ENCODE results near the gene ETDC.
"Not testable (repeated sequence)": the region's sequence is repeated elsewhere in the genome, so short reads cannot be mapped to it uniquely, and the experiment has no call there.

ETDC gene

DNA sequence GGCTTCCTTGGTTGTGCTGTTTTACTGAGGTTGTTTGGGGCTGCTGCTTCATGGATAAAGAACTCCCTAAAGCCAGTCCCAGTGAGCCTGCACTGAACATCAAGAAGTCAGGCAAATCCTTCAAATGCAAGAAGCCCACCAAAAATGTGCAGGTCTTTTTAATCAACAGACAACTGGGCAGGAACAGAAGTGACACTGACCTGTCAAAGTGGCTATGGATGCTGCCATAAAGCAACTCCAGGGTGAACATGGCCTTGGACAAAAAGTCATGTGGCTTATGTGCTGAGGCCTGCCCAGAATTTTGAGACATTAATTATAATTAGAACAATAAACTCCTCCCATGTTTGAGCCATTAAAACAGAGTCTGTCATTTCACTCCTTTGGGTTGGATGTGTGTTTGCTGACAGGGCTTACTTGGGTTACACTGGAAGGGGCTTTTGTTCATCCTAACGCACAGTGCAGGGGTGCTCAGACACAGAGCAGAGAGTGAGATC is at the start of gene ETDC:
Gene ETDC (plus strand): TSS at position 51 of the 494 bp plus-strand sequence. CDS start 0 bp downstream, at position 51.
- no peak for DNase-seq (ENCODE audit: low read depth in 1 of 2, low spot score in 1 of 2)

- not testable (repeated sequence) for DNase-seq (ENCODE audit: low read depth in 1 of 2, low spot score in 1 of 2)
Observed at GRCh38 chrX:135260976-135261375, 48.3 kb upstream of the ETDC start.

DNA sequence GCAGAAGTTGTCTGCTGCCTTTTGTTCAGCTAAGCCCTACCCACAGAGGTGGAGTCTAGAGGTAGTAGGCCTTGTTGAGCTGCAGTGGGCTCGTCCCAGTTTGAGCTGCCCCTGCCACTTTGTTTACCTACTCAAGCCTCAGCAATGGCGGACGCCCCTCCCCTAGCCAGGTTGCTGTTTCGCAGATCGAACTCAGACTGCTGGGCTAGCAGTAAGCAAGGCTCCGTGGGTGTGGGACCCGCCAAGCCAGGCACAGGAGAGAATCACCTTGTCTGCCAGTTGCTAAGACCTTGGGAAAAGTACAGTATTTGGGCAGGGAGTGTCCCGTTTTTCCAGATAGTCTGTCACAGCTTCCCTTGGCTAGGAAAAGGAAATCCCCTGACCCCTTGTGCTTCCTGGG is 45.9 kb upstream of the ETDC start:
- not testable (repeated sequence) for DNase-seq (ENCODE audit: low read depth in 1 of 2, low spot score in 1 of 2)

GRCh38 chrX:135264206-135264605 is 45.1 kb upstream of the ETDC start:
- DNase-seq (ENCODE audit: low read depth in 1 of 2, low spot score in 1 of 2) = no peak

DNA sequence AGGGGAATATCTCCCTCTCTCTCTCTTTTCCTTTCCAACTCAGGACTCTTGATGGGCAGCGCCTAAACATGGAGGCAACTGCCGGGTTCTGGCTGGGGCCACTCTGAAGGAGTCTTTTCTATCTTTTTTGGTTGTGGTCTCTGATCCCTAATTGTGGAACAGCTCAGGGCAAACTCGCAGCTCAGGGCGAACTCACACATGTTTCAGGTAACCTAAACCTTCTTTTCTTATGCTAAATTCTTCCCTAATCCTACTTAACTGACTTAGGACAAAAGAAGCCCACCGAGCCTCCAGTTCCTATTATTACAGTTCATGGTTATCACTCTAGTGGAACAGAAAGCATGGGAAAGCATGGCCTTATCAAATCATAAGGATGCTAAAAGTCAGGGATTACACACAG is 36.1 kb upstream of the ETDC start:
- DNase-seq (ENCODE audit: low read depth in 1 of 2, low spot score in 1 of 2) = no peak

DNA sequence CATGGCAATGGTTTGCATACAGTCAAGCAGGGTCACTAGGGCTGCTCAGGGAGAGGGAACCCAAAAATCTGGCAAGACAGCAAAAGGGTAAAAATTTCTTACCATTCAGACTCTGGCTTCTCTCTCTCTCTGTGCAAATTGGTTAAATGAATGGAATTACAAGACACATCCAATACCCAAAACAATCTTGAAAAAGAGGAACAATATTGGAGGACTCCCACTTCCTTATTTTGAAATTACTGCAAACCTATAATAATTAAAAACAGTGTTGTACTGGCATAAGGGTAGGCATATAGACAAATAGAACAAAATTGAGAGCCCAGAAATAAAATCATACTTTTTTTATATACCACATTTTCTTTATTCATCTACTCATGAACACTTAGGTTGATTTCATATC is 33.3 kb upstream of the ETDC start:
- DNase-seq (ENCODE audit: low read depth in 1 of 2, low spot score in 1 of 2) = no peak

GRCh38 chrX:135287266-135287823 is 21.9 kb upstream of the ETDC start:
- no peak for DNase-seq (ENCODE audit: low read depth in 1 of 2, low spot score in 1 of 2)

- peak; percentile 14 to 22 for DNase-seq (ENCODE audit: low read depth in 1 of 2, low spot score in 1 of 2)
Observed at GRCh38 chrX:135295238-135295943, 13.9 kb upstream of the ETDC start.

GRCh38 chrX:135295944-135296305 is 13.4 kb upstream of the ETDC start:
- no peak for DNase-seq (ENCODE audit: low read depth in 1 of 2, low spot score in 1 of 2)

DNA sequence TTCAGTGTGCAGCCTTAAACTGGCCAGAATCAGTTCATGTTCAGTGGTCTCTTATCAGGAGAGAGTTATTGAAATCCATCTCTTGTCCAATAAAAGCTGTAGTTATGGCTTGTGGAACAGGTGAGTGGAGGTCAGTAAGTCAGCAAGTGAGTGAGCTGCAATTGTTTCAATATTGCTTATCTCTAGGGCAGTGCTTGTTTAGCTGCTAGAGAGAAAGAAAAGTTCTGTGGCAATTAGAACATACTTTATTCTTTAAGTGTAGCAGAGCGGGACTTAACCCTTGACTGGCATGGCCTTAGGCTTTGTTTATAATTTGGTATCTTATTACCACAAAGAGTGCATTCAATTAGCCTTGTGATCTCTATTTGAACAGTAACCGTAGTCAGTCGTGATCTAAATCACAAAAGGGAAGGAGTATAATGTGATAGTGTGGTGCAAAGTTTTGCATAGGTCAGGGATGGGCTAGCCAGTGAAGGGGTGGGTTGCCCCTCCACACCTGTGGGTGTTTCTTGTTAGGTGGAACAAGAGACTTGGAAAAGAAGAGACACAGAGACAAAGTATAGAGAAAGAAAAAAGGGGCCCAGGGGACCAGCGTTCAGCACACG is 6.9 kb upstream of the ETDC start:
- DNase-seq (ENCODE audit: low read depth in 1 of 2, low spot score in 1 of 2) = no peak

- DNase-seq (ENCODE audit: low read depth in 1 of 2, low spot score in 1 of 2) = no peak
Observed at GRCh38 chrX:135304741-135305140, 4.5 kb upstream of the ETDC start.

- no peak for DNase-seq (ENCODE audit: low read depth in 1 of 2, low spot score in 1 of 2)
Observed at GRCh38 chrX:135307171-135307570, 2.1 kb upstream of the ETDC start.

DNA sequence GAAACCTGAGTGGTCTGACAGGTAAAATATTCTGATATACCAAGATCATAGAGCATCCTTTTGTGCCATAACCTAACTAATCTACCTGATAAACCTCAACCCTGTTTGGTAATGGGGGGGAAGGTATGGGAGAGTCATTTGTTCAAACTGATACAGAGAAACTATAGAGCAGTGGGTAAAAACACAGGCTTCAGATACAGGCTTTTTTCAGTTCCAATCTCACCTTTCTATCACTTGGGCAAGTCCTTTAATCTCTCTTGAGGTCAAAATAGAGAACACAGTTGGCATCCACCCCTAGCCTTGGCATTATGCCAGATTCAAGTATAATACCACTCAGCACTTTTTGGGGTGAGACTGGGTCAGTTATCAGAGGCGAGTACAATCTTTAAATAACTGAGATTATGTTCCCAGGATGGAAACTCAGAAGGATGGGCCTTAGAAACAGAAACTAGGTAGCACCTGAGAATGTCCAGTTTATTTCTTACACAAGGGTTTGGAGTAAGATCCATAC is 880 bp upstream of the ETDC start:
- DNase-seq (ENCODE audit: low read depth in 1 of 2, low spot score in 1 of 2) = no peak

GRCh38 chrX:135315864-135316263 is 6.6 kb downstream of the ETDC start:
- DNase-seq (ENCODE audit: low read depth in 1 of 2, low spot score in 1 of 2) = no peak

DNA sequence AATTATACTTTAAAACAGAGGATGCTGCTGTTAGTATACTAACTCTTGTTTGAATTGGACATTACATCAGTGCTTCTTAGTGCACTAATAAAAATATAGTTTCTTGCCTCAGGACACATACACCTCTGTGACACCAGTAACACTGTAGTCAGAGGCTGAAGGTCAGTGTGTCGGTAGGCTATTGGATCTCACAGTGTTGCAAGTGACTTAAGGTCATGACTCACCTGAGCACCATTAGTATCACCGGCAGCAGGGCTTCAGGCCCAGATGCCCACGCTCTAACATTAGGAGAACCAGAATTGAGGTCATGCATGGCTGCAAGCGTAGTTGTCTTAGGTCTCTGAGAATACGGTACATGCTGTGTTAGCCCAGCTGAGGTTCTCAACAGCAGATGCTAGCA is 15.2 kb downstream of the ETDC start:
- DNase-seq (ENCODE audit: low read depth in 1 of 2, low spot score in 1 of 2) = no peak

DNA sequence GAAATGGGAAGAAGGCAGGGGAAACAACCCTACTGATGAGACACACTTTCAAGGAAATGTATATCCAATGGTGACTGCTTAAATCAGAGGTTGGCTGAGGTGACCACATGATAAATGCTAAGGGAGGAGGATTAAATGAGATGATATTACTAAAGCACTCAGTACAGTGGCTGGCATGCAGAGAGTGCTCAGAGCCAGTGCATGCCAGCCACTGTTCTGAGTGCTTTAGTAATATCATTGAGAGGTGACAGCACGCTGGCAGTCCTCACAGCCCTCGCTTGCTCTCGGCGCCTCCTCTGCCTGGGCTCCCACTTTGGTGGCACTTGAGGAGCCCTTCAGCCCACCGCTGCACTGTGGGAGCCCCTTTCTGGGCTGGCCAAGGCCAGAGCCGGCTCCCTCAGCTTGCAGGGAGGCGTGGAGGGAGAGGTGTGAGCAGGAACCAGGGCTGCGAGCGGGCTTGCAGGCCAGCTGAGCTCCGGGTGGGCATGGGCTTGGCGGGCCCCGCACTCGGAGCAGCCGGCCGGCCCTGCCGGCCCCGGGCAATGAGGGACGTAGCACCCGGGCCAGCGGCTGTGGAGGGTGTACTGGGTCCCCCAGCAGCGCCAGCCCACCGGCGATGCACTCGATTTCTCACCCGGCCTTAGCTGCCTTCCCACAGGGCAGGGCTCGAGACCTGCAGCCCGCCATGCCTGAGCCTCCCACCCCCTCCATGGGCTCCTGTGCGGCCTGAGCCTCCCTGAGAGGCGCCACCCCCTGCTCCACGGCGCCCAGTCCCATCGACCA is 15.9 kb downstream of the ETDC start:
- not testable (repeated sequence) for DNase-seq (ENCODE audit: low read depth in 1 of 2, low spot score in 1 of 2)

DNA sequence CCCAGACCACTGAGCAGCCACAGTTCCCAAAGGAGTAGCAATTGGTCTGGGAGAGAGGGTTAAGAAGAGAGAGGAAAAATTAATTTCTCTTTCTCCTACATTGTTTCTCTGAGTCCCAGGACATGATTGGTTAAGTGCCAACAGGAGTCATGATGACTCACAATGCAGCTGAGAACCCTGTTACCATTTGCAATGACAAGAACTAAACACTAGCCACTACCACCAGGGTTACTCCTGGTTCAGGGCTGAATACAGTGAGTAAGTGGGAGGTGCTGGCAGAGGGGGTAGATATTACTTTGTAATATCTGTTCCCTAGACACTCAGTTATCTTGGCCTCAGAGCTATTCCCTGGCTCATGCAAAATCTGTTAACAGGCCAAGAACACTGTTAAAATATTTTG is 18.0 kb downstream of the ETDC start:
- DNase-seq (ENCODE audit: low read depth in 1 of 2, low spot score in 1 of 2) = no peak

DNA sequence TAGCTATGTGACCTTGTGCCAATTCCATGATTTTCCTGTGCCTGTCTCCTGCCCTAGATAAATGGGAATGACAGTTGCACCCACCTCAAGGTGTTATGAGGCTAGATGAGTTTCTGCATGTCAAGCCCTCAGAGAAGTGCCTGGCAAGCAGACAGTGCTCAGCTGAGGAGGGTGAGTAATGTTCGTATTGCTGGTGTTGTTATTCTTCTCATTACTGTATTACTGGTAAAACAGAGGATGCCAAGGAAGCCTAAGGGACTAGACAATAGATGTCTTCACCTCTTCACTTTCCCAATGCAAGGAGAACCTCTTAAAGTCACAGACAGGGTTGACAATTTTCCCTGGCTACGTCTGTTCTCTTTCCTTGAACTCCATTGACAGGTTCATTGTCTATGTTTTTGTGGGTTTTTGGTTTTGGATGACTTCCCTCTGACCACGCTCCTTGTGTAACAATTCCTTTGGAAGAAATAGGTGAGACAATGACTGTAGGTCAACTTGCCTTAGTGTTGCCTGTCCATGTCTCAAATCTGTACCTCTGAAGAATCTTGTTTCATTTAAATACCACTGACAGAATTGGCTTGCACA is 19.2 kb downstream of the ETDC start:
- DNase-seq (ENCODE audit: low read depth in 1 of 2, low spot score in 1 of 2) = no peak

DNA sequence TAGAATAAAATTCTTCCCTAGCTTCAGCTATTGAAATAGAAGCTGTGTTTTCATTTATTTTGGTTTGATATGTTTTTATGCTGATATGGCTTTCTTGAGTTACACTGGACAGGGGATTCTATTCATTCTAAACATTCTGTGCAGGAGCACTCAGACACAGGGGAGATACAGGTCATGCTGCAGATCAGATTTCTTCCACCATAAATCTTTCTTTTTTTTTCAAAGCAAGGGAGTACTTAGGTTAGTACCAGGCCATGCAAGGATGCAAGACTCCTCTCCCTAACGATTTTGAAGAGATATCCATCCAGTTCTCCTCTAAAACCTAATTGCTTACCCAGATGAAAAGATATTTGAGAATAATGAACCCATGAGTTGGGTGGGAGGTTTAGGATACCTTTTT is 21.4 kb downstream of the ETDC start:
- DNase-seq (ENCODE audit: low read depth in 1 of 2, low spot score in 1 of 2) = no peak

DNA sequence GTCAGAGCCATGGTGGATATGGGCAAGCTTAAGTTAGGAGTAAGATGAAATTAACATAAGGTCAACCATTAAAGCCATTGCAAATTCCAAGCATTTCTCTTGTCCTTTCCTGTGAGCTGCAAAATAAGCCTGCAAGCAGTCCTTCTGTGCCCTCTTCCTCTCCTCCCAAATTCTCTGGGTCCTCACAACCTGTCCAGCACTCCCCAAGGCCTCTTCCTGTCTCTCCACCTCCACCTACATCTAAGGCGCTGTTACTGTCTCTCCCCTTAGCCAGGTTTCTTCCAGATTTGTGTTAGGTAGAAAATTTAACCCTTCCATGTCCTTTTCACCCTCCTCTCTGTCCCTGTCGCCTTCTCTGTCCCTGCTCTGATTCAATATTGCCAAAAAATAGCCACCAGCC is 22.2 kb downstream of the ETDC start:
- no peak for DNase-seq (ENCODE audit: low read depth in 1 of 2, low spot score in 1 of 2)

DNA sequence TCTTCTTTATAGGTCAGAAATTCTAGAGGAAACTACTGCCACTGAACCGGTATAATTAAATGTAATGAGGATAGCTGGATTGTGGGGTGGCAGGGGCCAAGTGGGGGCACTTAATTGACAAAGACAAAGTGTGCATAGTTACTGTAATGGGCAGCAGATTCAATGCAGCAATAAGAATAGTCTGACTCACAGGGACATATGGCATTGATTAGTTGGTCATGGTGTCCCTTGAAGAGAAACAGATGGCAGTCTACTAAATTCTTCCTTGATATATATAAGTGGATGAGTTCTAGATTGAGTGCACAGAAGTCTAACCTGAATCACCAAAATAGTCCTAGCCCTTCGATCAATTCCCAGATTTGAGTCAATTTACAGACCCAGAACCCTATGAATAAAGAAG is 31.6 kb downstream of the ETDC start:
- DNase-seq (ENCODE audit: low read depth in 1 of 2, low spot score in 1 of 2) = no peak

Data from activated T-helper 1 cell treated with anti-CD3 and anti-CD28 coated beads, Interleukin-2, amount 50 U/mL, for 16 hours (primary cell).